Gastrocnemius medialis (tissue), 4 donors: ENCODE measurements around the gene QPCT. TPM values are rescaled to one million over a fixed set of nuclear protein-coding genes. Genes with fewer than 3 reads are reported as not detected.

Experiments
- ATAC-seq, 2 donors: fragments of 150-250 bp; one replicate each; pipeline ENCODE4 v1.9.1; 2016
- DNase-seq, 2 donors: peaks; one replicate each; pipeline ENCODE4 v3.0.0-alpha.2; 2019
- H3K27ac ChIP-seq, 4 donors: fragments of 200-600 bp; sonication (generic); 1 replicate in 1 of 4; 2 replicates in 3 of 4; pipeline ENCODE4 v1.5.1; 2016 to 2018; ENCODE audit warnings: mild to moderate bottlenecking in 2 of 4, moderate library complexity in 1 of 4
- H3K27me3 ChIP-seq, 3 donors: fragments of 200-600 bp; sonication (generic) in 2 of 3; 1 replicate in 1 of 3; 2 replicates in 2 of 3; pipeline versions ENCODE4 v1.5.1 to v1.6.0; 2016 to 2019; ENCODE audit warnings: mild to moderate bottlenecking in 1 of 3, moderate library complexity in 1 of 3
- H3K36me3 ChIP-seq, 2 donors: fragments of 200-600 bp; sonication (generic) in 1 of 2; one replicate each; pipeline ENCODE4 v1.5.1; 2017 to 2018
- H3K4me1 ChIP-seq, 2 donors: fragments of 200-600 bp; sonication (generic) in 1 of 2; one replicate each; pipeline ENCODE4 v1.5.1; 2016 to 2017; ENCODE audit warnings: mild to moderate bottlenecking in 2 of 2
- H3K4me3 ChIP-seq, 4 donors: fragments of 200-600 bp; sonication (generic) in 3 of 4; 1 replicate in 1 of 4; 2 replicates in 3 of 4; pipeline ENCODE4 v1.5.1; 2016 to 2019; ENCODE audit warnings: mild to moderate bottlenecking in 2 of 4
- H3K9me3 ChIP-seq, 3 donors: fragments of 200-600 bp; sonication (generic) in 2 of 3; 1 replicate in 1 of 3; 2 replicates in 2 of 3; pipeline ENCODE4 v1.5.1; 2016 to 2019
- POLR2A ChIP-seq, 2 donors: fragments of 450-650 bp; IDR thresholded peaks; one replicate each; pipeline ENCODE4 v1.6.1; 2017; ENCODE audit warnings: antibody characterized with exemption in 2 of 2, mild to moderate bottlenecking in 2 of 2, moderate library complexity in 2 of 2
- in situ Hi-C, 4 donors: fragments of 200-750 bp; cut with MboI; loops; one replicate each; pipeline versions ENCODE4 v1.15.0 to v1.8.0; 2017; ENCODE audit warnings: low sequenced_read_pairs in 4 of 4
- intact Hi-C: fragments of 100-400 bp; cut with DNase I; formaldehyde crosslinking; loops from one replicate; pipeline ENCODE4 v1.15.1; 2023; ENCODE audit warnings: low total_unique reads
- total RNA-seq, 4 donors: library from RNA; depleted of rRNA; stranded (reverse); fragments of >200 nt; gene quantifications; one replicate each; pipeline versions ENCODE4 v1.1.0 to v1.2.3, GENCODE V29; 2016
- TF ChIP-seq, protein P1 (sequence below), 5 experiments: fragments of 450-650 bp in 3 of 5; fragments of 200-600 bp in 2 of 5; sonication (generic) in 2 of 5; IDR thresholded peaks in 4 of 5; conservative IDR thresholded peaks in 1 of 5; 1 replicate in 4 of 5; 2 replicates in 1 of 5; pipeline ENCODE4 v1.5.1; 2016 to 2019; ENCODE audit warnings: antibody characterized with exemption in 5 of 5, mild to moderate bottlenecking in 3 of 5, moderate library complexity in 3 of 5

Gene QPCT
- total RNA-seq, 4 donors from 2014 or later = 1.5 to 6.4 (median 4.7) TPM

DNA sequence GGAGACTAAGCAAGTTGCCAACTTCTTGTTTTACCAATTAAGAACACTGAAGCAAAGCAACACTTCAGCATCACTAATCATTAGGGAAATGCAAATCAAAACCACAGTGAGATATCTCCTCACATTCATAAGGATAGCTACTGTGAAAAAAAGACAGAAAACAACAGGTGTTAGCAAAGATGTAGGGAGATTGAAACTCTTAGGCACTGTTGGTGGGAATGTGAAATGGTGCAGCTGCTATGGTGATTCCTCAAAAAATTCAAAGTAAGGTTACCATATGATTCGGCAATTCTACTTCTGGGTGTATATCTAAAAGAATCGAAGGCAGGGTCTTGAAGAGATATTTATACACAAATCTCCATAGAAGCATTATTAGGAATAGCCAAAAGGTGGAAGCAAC is 11.2 kb upstream of the QPCT start:
- Histone ChIP-seq H3K27me3 (no peaks in the 10 kb centered on the region), H3K4me1 (no peaks in the 10 kb centered on the region), H3K27ac (no peak overlapping the region), H3K36me3 (no peaks in the 10 kb centered on the region), H3K4me3 (no peak overlapping the region), H3K9me3 (no peaks in the 10 kb centered on the region)
- no peak for ATAC-seq
- no peak for DNase-seq
- intact Hi-C loops (no loop called here), in situ Hi-C loops (no loop called here)
- TF ChIP-seq, protein P1, sequence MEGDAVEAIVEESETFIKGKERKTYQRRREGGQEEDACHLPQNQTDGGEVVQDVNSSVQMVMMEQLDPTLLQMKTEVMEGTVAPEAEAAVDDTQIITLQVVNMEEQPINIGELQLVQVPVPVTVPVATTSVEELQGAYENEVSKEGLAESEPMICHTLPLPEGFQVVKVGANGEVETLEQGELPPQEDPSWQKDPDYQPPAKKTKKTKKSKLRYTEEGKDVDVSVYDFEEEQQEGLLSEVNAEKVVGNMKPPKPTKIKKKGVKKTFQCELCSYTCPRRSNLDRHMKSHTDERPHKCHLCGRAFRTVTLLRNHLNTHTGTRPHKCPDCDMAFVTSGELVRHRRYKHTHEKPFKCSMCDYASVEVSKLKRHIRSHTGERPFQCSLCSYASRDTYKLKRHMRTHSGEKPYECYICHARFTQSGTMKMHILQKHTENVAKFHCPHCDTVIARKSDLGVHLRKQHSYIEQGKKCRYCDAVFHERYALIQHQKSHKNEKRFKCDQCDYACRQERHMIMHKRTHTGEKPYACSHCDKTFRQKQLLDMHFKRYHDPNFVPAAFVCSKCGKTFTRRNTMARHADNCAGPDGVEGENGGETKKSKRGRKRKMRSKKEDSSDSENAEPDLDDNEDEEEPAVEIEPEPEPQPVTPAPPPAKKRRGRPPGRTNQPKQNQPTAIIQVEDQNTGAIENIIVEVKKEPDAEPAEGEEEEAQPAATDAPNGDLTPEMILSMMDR (IDR thresholded peaks at IDR 0.05 in 4 of 5, conservative IDR thresholded peaks at IDR 0.05 in 1 of 5) = no peak
- no peak for TF ChIP-seq POLR2A (IDR thresholded peaks at IDR 0.05)

DNA sequence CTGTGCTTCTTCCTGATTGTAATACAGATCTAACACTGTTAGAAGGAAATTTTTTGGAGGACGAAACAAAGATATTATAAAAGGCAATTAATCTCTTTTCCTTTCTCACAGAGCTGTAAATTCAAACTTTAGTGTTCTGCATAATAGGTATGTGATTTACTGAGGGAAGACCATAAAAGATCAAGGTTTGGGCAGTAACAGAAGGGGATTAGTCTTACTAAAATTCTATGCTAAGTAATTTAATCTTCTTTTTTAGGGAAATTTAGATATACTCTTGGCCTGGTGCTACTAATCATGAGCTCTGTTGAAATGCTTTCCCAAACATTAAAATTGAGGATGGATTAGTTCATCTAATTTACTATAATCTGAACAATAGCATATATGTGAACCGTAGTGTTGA is 8.8 kb upstream of the QPCT start:
- Histone ChIP-seq H3K9me3 (no peaks in the 10 kb centered on the region), H3K27me3 (no peaks in the 10 kb centered on the region), H3K36me3 (no peaks in the 10 kb centered on the region), H3K27ac (no peak overlapping the region), H3K4me3 (no peak overlapping the region), H3K4me1 (no peaks in the 10 kb centered on the region)
- intact Hi-C loops = no loop called here
- TF ChIP-seq, protein P1 (IDR thresholded peaks at IDR 0.05 in 4 of 5, conservative IDR thresholded peaks at IDR 0.05 in 1 of 5) = no peak
- no peak for TF ChIP-seq POLR2A (IDR thresholded peaks at IDR 0.05)
- in situ Hi-C loops = no loop called here
- no peak for DNase-seq
- ATAC-seq = no peak

DNA sequence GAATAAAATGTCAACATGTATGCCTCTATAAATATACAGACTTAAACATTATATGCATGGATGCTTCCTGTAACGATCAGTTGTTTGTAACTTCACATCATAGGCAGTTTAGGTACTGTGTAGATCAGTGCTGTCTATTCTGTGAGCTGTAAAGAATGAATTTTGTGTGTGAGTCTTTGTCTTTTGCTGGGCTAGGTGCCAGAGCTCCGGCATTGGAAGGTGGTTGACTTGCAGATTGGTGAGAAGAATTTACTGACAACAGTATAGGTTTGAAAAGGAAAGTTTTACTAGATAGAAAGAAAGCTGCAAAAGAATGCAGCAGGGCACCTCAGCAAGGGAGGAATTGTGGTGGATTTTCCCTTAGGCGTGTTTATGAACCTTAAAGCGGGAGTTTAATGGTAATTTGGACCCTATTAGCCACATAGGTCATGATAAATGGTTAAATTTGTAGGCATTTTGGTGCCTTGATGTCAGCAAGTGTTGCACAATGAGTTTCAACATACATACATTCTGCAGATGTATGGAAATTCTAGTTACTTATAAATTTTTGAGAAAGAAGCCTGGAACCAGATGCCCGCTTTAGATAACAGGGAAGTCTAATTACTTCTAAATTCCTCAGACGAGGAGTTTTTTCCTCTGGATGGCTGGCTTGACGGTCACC is 6.7 kb upstream of the QPCT start:
- no peaks in the 10 kb centered on the region for H3K27me3 ChIP-seq
- in situ Hi-C loops = no loop called here
- intact Hi-C loops = no loop called here
- no peaks in the 10 kb centered on the region for H3K36me3 ChIP-seq
- no peak overlapping the region for H3K27ac ChIP-seq
- no peaks in the 10 kb centered on the region for H3K9me3 ChIP-seq
- no peak for DNase-seq
- TF ChIP-seq, protein P1 (IDR thresholded peaks at IDR 0.05 in 4 of 5, conservative IDR thresholded peaks at IDR 0.05 in 1 of 5) = no peak
- TF ChIP-seq POLR2A (IDR thresholded peaks at IDR 0.05) = no peak
- no peak for ATAC-seq
- no peaks in the 10 kb centered on the region for H3K4me1 ChIP-seq
- no peak overlapping the region for H3K4me3 ChIP-seq

DNA sequence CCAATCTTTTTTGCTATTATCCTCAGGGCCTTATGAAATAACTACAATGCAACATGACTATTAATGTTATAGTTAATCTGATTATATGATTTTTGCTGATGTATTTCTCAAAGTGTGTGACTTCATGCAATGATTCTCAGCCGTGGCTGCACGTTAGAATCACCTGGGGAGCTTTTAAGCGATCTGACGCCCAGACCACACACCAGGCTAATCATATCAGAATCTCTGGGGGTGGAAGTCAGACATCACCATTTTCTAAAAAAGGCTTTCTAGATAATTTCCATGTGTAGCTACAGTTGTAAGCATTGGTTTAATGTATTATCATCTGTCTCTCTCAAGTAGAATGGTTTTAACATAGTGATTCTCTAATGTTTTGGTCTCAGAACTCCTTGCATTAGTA is 5.5 kb upstream of the QPCT start:
- Histone ChIP-seq H3K4me1 (peaks cover 5 to 7% of the 10 kb centered on the region in 2 donors), H3K27me3 (no peaks in the 10 kb centered on the region), H3K4me3 (no peak overlapping the region), H3K36me3 (no peaks in the 10 kb centered on the region), H3K27ac (no peak overlapping the region), H3K9me3 (no peaks in the 10 kb centered on the region)
- ATAC-seq (no peak), DNase-seq (no peak)
- in situ Hi-C loops = no loop called here
- TF ChIP-seq, protein P1 (IDR thresholded peaks at IDR 0.05 in 4 of 5, conservative IDR thresholded peaks at IDR 0.05 in 1 of 5) = no peak
- TF ChIP-seq POLR2A (IDR thresholded peaks at IDR 0.05) = no peak
- intact Hi-C loops = no loop called here

DNA sequence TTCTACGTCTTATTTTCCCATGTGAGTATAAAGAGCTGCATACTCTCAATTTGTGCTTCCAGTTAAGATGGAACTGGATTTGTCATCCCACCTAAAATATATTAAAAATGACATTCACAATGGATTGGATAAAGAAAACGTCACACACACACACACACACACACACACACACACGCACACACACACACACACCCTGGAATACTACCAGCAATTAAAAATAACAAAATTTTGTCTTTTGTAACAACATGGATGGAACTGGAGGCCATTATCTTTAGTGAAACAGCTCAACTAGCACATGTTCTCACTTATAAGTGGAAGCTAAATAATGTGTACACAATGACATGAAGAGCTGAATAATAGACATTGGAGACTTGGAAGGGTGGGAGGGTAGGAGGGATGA is 3.8 kb upstream of the QPCT start:
- intact Hi-C loops = no loop called here
- H3K27ac ChIP-seq = no peak overlapping the region
- TF ChIP-seq POLR2A (IDR thresholded peaks at IDR 0.05) = no peak
- TF ChIP-seq, protein P1 (IDR thresholded peaks at IDR 0.05 in 4 of 5, conservative IDR thresholded peaks at IDR 0.05 in 1 of 5) = no peak
- H3K36me3 ChIP-seq = no peaks in the 10 kb centered on the region
- H3K4me3 ChIP-seq = no peak overlapping the region
- in situ Hi-C loops = no loop called here
- H3K4me1 ChIP-seq = peaks cover 12 to 13% of the 10 kb centered on the region in 2 donors
- H3K9me3 ChIP-seq = no peaks in the 10 kb centered on the region
- ATAC-seq = no peak
- DNase-seq = no peak
- peaks cover 0 to 4% (median 0%) of the 10 kb centered on the region in 3 donors for H3K27me3 ChIP-seq
